Hypothalamus (tissue), 51 donors: ENCODE measurements around the gene KIT.

Source experiments
- DNase-seq, 51 donors: peaks; one replicate each; lab custom pipeline; 2025; lab: John Stamatoyannopoulos, UW

KIT gene

DNA sequence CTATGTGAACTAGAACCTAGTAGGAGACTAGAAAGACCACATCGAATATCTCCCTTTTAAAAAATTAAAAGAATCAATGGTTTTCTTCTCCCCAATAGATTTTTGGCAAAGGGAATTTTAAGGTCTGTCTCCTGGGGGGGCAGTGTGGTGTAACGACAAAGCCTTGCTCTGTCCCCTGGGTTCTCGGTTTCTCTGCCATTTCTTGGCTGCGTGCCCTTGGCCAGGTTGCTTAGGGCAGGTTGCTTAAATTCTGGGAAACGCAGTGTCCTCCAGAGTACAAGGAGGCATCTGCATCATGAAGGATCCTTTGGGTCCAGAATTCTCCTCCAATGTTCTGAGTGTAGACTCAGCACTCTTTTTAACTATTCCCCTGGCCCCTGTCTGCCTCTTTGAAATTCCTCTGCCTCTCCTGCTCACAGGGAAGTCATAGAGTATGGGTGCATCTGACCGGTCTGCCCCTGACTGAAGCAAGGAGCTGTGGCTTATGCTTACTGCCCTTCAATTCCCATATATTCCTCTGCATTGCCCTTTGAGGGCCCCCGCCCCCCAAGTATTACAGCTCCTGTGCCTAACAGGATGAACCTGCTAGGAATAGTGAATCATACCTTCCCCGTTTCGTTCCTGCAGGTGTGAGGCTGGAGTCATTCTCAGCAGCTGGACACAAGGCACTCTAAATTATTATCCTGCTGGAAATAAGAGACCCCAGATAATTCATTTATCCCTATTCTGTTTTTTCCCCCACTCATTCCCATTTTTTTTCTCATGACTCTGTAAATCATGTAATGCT, 2.2 kb downstream of the KIT start:
- peak in 4 of 51 donors; percentile 2 to 15 (median 5) for DNase-seq

- no peak for DNase-seq
Observed at GRCh38 chr4:54660591-54660990, 2.8 kb downstream of the KIT start.

GRCh38 chr4:54661169-54661568, 3.4 kb downstream of the KIT start:
- no peak for DNase-seq

DNA sequence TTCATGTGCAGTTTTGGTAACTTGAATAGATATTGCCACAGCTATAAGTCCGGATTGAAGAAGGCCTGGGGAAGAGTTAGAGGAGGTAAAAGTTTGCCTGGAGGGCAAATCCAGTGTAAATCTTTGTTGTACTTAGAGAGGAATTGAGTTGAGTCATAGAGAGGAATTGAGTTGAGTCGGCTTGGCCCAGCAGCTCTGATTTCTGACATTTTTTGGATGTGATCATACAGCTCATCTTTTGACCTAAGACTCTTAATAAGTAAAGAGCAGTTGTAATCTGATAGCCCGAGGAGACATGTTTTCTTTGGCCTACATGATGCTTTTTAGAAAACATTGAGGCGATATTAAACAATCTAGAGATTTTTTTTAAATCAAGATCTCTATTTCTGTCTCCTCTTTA, 3.9 kb downstream of the KIT start:
- DNase-seq = no peak

- no peak for DNase-seq
Observed at GRCh38 chr4:54662123-54662522, 4.4 kb downstream of the KIT start.

DNA sequence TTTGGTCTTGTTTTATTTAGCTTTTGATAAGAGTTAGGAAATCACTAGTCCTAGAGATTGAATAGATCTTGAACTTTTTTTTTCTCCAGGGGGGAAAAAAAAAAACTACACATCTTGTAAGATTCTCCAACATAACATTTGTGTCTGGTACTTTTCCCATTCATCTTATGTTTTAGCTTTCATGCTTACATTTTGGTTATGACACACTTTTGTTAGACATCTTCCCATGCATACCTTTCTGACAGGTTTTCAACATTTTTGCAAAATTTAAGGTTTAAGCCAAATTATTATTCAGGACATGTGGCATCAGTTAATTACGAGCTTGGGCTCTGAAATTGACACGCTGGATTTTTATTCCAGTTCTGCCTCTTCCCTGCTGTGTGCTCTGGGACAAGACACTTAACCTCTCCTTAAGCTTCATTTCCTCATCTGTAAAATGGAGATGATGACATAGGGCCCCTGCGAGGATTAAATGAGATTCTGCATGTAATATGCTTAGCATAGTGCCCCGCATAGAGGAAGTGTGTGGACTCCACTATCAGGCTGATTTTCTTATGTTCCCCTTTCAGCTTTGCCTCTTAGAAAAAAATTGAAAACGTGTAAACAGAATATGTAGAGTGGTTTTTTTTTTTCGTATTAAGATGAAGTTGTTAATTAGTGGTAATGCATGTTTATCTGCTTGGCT, 5.3 kb downstream of the KIT start:
- DNase-seq = no peak

DNA sequence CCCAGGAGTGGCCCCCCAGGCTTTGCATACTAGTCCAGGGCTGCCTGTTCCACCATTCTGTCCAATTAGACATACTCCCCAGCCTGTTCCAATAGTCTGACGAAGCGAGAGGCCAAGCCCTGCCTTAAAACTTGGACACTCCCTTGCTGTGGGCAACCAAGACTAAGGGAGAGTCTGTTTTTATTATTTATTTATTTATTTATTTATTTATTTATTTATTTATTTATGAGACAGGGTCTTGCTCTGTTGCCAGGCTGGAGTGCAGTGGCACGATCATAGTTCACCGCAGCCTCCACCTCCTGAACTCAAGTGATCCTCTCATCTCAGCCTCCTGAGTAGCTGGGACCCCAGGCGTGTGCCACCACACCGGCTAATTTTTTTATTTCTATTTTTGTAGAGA, 6.6 kb downstream of the KIT start:
- no peak for DNase-seq

DNA sequence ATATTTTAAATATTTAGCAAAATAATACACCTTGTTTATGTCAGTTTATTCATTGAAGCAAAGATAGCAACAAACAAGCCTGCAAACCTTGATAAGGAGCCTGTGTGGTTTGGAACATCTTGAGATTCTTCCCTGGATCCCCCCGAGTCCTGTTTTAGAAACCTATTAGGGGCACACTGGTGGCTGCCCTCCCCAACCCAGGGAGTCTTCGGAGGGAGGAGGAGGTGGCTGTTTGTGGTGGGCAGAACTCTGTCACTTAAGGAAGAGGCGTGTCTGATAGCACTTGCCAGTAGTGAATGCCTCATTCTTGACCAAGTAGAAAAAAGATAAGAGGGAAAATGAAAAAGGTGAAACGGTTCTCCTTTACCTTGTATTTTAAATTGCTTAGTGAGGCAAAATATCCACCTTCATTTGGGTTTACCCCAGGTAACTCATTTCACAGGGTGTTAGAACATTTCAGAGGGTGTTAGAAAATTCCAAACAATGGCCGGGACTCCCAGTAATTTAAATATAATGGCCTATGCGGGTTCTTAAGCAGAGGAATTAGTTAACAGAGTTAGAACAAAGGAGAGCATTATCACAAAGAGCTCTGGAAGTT, 10.4 kb downstream of the KIT start:
- DNase-seq = no peak

GRCh38 chr4:54669831-54670230, 12.1 kb downstream of the KIT start:
- no peak for DNase-seq

DNA sequence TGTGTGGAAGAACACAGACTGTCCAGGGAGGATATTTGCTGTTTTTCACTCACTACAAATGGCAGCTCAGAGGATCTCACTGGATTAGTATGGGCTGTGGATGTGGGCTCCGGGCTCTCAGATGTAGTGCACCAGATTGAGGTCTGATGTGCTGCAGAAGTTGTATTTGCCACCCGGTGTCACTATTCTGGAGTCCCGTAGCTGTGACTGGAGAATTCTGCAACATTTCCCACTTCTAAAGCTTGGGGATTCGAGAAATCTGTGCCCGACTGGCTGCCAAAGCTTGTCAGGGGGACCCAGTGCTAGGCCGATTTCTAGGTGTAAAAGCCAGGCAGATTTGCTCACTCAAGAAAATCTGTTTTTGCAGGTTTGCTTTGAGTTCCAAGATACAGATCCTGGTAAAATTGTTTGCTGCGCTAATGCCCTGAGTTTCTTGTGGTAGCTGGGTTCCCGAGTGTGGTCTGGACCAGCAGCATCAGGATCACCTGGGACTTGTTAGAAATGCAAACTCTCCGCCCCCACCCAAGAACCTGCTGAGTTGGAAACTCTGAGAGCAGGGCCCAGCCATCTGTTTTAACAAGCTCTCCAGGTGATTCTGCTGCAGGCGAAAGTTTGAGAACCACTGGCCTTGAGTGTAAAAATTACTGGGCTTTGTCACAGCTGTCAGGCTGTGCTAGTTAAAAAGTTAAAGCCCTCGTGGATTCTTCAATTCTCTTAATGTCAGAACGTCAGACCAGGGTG, 18.1 kb downstream of the KIT start:
- DNase-seq = peak in 2 of 51 donors; percentile 4 to 9

DNA sequence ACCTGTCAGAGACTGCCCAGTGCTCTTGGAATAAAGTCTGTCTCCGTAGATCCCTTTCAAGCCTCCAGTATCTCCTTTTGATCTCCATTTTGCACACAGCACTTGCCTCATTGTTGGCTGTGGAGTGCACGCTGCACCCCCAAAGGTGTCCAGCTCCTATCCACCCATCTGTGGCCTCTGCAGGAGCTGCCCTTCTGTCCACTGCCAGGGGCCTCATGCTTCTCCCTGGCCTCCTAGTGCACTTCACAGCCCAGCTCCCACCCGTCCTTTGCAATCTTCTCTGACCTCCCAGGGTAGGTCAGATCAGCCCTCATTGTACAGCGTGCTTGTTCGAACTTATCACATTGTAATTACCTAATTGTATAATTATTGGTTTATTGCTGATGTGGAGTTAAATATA, 18.9 kb downstream of the KIT start:
- DNase-seq = no peak

DNA sequence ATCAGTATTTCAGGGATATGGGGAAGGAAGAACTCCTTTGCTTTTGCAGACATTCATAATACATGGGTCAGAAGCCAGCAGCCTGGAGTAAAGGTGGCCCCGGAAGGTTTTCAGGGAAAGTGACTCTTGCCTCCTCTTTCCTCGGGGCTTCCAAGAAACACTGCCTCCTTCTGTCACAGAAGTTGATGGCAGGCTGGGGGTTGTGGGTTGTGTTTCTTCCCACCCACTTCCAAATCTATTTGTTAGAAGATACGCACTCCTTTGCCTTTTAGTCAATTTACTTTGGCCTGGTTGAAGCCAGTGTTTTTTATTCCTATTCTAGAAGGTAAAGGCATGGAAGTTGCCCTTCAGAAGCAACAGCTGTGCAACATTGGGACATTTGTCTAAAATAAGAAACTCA, 19.7 kb downstream of the KIT start:
- no peak for DNase-seq

- no peak for DNase-seq
Observed at GRCh38 chr4:54677853-54678650, 20.3 kb downstream of the KIT start.

DNA sequence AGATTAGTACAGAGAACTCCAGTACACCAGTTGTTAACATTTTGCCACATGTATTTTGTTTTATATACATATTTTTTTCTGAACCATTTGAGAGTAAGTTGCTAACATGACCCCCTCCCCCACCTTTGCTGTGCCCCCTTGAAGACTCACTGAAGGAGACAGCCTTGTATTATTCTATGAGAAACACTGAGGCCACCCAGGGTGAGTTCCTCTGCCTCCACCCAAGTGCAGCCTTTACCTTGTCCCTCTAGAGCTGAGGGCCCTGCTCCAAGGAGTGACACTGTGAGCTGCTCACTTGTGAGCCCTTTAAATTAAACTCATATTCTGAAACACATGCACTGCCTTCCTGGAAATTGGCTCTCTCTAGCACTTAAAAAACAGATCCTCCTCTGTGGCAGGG, 21.1 kb downstream of the KIT start:
- no peak for DNase-seq

GRCh38 chr4:54679813-54680212, 22.1 kb downstream of the KIT start:
- DNase-seq = no peak

- DNase-seq = peak in 2 of 51 donors; percentile 2 to 7
Observed at GRCh38 chr4:54683616-54684346, 26.0 kb downstream of the KIT start.

- DNase-seq = no peak
Observed at GRCh38 chr4:54685810-54686209, 28.1 kb downstream of the KIT start.

DNA sequence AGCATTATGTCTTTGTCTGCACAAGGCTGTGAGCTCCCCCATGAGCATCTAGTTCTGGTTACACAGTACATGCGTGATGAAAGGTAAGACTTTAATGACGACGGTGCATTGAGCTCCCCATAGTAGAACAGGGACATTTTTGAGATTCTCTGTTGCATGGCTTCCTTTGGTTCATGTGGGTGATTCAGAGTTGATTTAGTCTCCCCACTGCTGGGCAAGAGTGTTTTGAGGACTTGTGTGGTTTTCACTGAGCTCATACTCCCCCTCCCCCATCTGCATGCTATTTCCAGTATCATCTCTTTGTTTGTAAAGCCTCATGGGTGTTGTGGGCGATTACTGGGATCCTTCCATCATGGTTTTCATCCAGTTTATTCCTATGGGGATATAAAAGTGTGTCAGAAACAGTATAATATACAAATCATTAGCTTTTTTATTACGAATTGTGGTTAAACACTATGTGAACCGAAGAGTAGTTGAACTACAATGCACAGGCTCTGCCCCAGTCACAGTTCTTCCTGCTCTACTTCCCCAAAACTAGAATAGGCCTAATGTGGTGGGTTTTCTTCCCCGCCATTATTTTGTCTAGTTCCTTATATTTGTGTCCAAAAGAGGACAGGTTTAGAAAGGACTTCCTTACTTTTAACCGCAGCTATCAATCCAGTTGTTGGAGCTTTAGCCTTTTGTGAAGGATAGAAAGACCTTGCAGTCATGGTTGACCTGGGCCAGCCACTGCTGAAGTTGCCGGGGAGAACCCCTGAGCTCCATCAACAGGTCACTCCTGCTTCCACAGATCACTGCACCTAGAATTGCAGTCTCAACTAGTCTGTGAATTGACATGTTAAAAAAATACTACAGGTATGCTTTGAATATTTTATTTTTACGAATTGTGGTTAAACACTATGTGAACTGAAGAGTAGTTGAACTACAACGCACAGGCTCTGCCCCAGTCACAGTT, 30.4 kb downstream of the KIT start:
- peak in 2 of 51 donors; percentile 12 to 14 for DNase-seq

DNA sequence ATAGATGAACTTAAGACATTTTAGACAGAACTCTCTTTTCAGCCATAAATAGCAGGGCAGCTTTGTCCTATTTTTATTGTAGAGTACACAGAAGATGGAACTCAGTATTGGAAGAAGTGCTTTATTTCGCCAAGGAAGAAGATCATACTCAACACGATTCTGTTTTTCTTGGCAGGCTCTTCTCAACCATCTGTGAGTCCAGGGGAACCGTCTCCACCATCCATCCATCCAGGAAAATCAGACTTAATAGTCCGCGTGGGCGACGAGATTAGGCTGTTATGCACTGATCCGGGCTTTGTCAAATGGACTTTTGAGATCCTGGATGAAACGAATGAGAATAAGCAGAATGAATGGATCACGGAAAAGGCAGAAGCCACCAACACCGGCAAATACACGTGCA, 37.6 kb downstream of the KIT start:
- no peak for DNase-seq
